GM21526 (cell line): ENCODE data around the gene PIM2.

Experiments
- ATAC-seq: cut with Tn5 transposase; IDR thresholded peaks from one replicate; pipeline ENCODE4 v1.9.1; 2021; ENCODE audit warnings: moderate library complexity; ENCODE audit not compliant: unreplicated experiment, low FRiP score

Gene PIM2

GRCh38 chrX:48918643-48919340, at the start of gene PIM2:
TSS of gene PIM2 (minus strand) at chrX:48919024. CDS start at chrX:48918834, 190 bp downstream.
- peak; percentile 66 for ATAC-seq

- ATAC-seq = no peak
Measured at GRCh38 chrX:48968377-48968776, 49.6 kb upstream of the PIM2 start.

DNA sequence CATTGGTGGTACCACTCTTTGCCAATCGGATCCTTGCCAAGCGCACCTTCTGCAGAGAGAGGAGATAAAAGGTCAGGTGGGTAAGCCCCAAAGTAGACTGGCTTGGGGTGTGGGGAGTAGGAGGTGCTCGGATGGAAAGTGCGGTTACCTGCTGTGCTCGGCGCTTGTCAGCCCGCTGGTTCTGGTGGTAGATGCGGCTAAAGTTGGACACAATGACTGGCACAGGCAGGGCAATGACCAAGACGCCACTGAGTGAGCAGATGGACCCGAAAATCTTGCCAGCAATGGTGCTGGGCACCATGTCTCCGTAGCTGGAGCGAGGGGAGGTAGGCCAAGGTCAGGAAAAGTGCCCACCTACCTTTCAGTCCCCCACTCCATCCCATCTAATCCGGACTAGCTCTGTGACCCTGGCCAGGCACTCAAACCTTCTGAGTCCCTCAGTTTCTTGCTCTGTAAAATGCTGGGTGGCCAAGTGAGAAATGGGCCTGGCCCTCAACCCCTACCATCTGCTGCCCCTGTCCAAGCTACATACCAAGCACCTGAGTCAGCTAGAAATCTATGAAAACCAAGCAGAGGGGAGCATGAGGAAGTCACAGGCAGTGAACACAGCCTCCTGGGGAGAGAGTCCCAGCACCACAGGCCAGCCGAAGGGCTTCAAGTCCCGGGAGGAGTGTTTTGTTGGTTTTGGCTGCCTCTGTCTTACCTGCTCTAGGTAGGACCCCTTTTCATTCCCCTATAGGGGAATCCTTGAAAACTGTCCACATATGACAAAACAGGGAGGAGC, 48.2 kb upstream of the PIM2 start:
- no peak for ATAC-seq

DNA sequence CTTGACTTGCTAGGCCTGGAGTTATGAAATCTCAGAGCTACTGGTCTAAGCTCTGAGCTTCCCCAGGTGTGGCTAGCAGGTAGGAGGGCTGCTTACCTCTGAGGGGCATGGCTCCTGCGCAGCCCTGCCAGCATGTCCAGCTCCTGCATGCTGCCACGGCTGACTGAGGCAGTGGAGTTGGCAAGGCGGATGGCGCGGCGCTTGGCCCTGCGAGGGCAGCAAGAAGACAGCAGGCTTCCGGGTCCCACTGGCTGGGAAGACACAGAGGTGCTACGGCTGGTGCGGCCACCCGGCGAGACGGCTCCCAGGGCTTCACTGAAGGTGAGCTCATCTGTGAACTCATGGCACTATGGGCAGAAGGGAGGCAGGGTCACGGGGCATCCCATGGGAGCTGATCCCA, 47.1 kb upstream of the PIM2 start:
- no peak for ATAC-seq

- no peak for ATAC-seq
Measured at GRCh38 chrX:48961585-48962091, 42.8 kb upstream of the PIM2 start.

DNA sequence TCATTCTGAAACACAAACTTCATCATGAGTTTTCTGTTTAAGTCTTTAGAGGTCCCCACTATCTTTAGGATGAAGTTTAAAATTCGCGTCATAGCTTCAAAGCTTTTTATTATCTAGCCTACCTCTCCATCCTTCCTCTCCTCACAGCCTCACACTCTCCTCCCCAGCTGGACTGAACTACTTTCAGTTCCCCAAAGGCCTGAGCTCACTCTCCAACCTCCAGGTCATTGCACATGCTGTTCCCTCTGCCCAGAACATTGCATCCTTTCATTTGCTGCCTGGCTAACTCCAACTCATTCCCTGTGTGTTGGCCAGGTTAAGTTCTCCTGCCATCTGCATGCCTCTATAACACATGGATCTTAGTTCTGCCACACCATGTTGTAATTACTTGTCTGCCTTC, 41.5 kb upstream of the PIM2 start:
- no peak for ATAC-seq

- ATAC-seq = no peak
Measured at GRCh38 chrX:48958635-48959094, 39.8 kb upstream of the PIM2 start.

DNA sequence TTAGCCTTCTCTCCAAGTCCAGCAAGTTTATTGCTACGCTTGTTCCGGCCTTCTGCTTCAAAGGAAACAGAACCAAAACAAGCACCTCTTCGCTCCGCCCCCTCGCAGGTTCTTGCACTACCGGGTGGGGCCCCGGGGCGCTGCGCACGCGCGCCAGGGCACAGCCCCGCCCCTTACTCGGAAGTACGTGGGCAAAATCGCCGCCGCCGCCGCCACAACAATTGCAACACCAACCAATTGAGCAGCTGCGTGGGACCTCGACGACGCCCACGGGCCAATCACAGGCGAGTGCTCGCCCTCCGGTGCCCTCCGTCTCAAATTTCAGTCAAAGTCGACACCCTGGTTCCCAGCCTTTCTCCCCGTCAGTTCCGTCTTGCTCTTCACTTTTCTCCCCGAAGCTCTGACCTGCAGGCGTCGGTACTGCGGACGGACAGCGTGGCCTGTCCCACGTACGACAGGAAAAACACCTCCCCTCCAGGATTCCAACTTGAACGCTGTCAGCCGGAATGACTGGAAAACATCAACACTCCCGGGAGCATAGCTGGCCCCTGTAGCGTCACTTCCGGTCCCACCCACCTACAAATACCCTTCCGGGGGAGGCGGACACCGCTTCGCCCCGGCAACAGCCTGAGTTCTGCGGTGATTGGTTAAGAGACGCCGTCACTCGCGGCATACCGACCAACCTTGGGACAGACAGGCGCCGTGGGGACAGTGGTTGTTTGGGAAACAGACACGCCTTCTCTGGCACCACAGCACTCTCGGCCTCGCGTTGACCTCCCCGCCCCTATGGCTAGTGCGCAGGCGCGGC, 39.2 kb upstream of the PIM2 start:
- peak; percentile 62 for ATAC-seq

DNA sequence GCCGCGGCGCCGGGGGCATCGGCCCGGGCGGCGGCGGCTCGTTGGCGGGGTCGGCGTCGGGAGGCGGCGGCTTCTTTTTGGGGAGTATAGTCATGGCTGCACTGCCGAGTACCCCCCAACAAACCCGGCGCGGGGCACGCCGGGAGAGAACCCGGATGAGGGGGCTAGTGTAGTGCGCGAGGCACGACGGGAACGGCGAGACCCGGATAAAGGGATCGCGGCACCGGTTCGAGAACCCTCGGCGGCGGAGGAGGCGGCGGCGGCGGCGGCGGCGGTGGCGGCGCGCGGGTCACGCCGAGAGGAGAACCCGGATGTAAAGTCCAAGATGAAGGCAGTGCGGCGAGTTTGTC, 38.6 kb upstream of the PIM2 start, which contains the start of gene OTUD5:
Gene OTUD5, minus strand, starts transcription at position 131 of the 350 bp plus-strand sequence. Its CDS starts 37 bp downstream, at position 94.
- peak; percentile 26 for ATAC-seq

DNA sequence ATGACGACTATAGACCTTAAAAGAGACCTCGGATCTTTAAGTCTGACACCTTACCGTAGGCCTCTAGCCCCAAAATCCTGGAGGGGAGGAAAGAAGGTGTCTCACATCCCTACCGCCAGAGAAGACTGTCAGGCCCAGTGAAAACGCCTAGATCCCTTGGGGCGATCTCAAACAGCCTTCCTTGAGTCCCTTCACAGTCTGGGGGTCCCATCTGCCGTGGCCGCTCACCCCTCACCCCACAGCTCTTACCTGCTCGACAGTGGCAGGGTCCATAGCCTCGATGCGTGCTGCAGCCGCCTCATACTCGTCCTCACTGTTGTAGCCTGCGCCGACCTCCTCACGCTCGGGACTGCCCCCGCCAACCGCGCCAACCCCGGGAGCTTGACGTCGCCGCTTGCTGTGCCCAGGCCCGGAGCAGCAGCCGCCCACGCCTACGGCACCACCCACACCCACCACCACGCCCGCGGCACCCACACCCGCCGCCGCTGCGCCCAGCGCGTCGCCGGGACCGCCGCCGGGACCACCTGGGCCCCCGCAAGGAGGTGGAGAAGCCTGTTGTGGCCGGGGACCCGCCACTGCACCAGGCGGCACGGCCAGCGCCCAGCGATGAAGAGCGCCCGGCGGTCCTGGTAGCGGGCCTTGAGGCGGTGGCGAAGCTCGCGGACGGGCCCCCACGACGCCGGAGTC, 38.0 kb upstream of the PIM2 start:
- no peak for ATAC-seq

GRCh38 chrX:48948589-48948988, 29.8 kb upstream of the PIM2 start:
- ATAC-seq = no peak

DNA sequence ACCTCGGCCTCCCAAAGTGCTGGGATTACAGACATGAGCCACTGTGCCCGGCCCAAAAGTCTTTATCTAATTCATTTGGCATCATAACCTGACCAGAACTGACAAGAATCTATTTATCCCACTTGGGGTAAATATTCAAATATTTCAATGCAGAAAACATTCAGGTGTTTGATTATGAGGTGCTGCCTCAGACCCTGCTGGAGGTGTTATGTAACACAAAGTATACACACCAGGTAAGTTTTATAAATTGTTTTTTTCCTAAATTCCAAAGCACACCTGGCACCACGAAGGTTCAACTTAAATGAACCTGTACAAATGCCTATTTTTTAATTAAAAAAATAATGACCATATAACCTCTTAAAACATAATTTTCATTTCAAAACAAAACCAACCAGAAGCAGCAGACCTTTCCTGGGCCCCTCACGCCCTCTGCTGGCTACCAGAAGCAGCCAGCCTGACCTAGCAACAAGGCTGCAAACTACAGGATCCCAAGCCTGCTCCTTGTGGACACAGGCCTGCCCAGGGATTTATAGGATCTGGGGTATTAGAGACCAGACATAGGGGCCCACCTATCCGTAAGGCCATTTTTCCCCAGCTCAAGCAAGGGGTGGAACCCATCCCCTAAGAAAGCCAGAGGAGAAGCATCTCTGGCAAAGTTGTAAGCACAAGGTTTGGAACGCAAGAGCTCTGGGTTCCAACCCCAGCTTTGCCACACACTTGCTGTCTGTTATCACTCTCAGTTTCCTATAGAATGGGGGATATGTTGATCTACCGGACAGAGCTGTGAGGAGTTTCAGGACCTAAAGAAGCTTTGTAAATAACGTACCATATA, 26.9 kb upstream of the PIM2 start:
- ATAC-seq = no peak

- ATAC-seq = no peak
Measured at GRCh38 chrX:48942895-48943294, 24.1 kb upstream of the PIM2 start.

DNA sequence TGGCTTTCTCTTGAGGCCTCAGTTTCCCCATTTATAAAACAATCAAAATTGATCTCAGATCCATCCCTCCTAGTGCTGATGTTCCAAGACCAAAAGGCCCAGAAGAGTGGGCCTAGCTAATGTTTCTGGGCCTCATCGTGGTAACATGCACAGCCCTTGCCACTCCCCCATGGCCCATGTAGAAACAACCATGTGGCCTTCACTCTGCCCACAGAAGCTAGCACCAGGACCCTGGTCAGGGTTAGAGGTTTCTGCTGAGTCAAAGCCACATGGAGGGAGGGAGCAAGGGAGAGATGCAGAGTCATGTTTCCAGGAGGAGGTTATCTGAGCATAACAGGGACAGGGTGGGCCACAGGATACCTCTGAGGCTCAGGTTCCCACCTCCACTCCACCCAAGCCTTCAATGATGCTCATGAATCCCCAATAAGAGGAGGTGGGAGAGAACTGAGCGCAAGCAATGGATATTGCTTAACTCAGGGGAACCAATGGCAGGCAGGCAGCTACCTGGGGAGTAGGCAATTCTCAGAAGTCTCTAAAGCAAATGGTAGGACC, 21.7 kb upstream of the PIM2 start:
- no peak for ATAC-seq

- ATAC-seq = no peak
Measured at GRCh38 chrX:48939524-48940228, 20.9 kb upstream of the PIM2 start.

DNA sequence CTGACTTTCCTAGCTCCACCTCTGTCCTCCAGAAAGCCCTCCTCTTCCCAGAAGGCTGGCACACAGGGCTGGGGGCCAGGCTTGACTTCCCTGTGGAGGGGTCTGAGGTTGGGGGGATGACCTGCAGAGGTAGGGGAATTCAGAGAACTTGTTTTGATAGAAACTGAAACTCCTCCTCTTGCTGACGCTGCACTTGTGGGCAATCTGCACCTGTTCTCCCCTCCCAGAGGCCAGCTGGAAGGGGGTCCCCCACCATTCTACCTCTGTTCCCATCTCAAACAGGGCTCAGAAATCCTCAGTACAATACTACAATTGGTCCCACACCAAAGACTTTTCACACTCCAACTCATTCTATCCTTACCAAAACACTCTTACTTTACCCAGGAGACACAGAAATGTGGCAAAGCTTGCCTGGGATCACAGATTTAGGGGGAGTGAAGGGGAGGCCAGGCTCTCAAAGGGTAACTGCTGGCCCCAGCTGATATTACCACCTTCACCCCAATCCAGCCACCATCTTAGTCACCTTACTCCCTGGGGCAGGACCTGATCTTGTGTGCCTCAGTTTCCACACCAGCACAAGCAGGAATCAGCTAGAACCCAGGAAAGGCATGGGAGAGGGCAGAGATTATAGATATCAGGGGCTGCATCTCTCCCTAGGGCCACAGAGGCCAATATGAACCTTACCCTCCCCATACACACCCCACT, 20.0 kb upstream of the PIM2 start:
- ATAC-seq = peak; percentile 43

- ATAC-seq = peak; percentile 61
Measured at GRCh38 chrX:48937054-48937907, 18.5 kb upstream of the PIM2 start.
